LoVo (cell line): Measurements from ENCODE around the gene CT47B1.
"Not testable (repeated sequence)": the region's sequence is repeated elsewhere in the genome, so short reads cannot be mapped to it uniquely, and the experiment has no call there.

Source experiments
- DNase-seq: peaks from one replicate; pipeline ENCODE4 v3.0.0-alpha.2; 2016; ENCODE audit warnings: low spot score

Gene CT47B1

DNA sequence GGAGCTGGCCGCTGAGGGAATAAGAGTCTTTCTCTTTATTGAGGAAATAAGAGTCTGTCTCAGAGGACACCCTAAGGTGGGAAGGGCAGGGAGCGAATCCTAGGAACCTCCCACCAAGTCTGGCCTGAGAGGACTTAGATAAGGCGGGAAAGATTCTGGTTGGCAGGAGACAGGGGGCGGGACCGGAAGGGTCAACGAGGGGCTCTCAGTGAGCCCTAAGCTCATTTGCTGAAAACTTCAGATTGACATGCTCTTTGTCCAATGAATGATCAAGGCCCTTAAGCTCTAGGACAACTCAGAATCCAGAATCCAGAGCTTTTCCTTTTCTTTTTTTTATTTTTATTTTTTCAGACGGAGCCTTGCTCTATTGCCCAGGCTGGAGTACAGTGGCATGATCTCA is at the start of gene CT47B1:
Gene CT47B1, minus strand, starts transcription at position 101 of the 400 bp plus-strand sequence. CDS start 196 bp downstream, outside the sequence.
- not testable (repeated sequence) for DNase-seq

DNA sequence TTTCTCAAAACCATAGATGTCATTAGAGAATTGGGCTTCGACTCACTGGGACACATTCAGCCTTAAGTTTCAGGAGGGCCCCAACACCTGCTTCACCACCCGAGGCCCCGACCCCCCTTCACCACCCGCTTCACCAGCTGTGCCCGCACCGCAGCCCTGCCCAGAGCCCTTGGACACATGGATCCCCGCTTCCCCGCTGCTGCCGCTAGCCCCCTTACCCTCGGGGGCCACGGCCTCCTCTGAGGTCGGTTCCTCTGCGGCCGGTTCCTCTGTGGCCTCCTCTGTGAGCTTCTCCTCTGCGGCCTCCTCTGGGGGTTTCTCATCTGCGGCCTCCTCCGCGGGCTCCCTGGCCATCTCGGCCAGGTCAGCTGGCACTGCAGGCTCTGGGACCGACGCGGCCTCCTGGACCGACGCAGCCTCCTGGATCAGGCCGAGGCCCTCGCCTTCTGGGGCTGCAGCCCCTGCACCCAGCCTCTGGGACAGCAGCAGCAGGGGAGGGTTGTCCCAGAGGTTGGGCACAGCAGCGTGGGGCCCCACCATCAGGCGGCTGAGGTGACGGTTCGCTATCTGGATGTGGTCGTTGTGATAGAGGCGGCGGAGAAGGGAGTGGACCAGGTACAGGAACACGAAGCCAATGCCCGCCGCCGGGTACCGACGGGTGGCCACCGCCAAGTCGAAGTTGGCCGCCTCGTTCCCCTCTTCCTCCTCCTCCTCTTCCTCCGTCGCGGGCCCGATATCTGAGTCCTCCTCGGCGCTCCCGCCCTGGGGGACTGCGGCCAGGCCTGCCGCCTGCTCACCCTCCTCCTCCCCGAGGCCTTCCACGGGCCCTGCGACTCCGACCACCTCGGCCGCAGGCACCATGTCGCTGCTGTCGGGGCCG is 748 bp downstream of the CT47B1 start:
- no peak for DNase-seq

DNA sequence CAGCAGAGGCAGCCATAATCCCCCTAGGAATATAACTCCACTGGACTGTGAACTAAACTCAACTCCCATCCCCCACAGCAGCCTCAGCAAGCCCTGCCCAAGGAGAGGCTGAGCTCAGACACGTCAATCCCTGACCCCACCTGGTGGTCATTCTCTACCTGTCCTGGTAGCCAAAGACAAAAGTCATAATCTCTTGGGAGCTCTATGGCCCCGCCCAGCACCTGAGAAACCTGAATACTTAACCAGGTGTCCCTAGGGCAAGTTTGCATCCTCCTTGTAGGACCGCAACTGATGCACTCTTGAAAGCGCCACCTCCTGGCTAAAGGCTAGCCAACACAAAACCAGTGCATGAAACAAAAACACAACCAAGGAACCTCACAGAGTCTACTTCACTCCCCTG is 18.4 kb downstream of the CT47B1 start:
- DNase-seq: no peak

DNA sequence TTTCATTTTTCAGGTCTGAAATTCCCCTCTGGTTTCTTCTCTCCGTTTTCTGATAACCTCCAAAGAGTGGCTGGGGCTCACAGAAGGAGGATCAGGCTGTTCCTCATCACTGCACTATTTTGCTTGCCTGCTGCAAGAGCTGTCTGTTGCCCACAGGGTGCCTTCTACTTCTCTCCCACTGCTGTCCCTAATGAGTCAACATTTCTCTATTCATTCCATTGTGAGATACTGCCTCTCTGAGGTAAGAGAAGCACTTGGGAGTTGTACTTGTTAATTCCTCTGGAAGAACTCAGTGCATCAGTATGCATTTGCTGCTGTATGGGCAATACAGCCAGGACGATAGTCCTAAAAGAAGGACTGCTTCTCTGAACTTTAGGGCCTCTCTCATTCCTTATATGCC is 34.8 kb downstream of the CT47B1 start:
- DNase-seq: no peak

DNA sequence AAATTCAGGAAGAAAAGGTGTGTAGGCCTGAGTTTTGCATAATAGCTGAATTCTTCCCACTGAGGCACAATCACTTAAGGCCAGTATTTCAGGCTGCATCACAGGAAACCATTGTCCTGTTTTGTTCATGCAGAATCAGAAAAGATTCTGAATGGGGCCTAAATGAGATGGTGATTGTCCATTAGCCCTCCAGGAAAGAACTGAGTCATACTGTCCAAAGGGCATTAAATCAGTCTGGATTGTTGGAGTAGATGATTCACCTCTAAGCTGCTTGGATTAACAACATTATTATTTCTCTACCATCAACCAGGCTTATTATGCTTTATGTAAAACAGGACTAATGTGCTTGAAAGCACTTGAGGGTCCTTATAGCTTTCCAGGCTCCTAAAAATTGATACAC is 36.2 kb downstream of the CT47B1 start:
- no peak for DNase-seq

DNA sequence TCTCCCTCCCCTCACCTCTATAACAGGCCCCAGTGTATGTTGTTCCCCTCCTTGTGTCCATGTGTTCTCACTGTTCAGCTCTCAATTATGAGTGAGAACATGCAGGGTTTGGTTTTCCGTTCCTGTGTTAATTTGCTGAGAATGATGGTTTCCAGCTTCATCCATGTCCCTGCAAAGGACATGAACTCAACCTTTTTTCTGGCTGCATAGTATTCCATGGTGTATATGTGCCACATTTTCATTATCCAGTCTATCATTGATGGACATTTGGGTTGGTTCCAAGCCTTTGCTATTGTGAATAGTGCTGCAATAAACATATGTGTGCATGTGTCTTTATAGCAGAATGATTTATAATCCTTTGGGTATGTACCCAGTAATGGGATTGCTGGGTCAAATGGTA is 48.5 kb downstream of the CT47B1 start:
- DNase-seq: not testable (repeated sequence)

DNA sequence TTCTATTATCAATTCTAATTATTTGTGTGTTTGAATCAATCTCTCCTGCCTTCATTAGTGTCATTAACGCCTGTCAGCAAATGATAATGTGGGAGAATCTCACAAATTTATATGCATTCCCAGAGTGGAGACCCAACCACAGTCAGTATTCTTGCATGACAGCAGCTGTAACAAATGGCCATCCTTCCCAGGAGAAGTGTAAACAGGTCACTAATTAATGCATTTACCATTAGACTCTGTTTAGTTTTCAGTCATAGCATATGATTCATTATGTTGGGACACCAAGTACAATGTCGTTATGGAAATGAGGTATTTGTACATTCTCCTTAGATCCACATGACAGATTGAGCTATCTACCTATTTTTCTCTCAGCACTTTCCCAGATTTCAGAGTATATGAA is 50.5 kb downstream of the CT47B1 start:
- DNase-seq: no peak

DNA sequence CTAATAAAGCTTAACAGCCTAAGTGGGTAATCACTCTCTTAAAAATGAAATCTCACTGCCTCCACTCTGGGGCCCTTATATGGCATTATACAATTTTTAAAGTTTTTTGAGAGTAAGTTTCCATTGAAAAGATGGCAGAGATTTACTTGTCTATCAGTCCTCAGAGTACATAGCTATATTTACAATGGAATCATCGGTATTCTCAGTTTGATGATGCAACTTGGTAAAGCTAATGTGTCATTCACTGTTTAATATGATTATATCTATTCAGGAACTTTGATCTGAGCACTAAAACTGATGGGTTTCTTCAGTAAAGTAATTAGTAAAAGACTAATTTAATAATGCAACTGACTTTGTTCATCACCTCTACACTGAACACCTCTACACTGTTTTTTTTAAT is 51.6 kb downstream of the CT47B1 start:
- DNase-seq: no peak

DNA sequence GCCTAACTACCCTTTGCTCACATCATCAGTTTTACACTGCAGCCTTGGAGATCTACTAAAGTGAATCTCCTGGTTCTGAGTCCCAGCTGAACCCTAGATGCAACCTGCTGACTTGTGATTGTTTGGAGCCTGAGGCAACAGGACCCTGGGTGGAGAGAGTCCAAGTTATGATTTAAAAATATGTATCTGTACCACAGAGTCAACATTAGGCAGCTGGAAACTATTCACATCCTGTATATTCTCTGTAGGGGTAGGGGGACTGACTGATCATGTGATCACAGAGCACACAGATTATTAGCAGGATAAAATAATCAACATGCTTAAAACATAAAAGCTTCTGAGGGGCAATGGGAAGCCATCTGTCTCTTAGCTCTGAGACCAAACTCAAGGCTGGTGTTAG is 52.1 kb downstream of the CT47B1 start:
- no peak for DNase-seq
